Thyroid gland (tissue), 4 donors: ENCODE results near the gene SLC35B2. TPM values are rescaled to one million over a fixed set of nuclear protein-coding genes. Genes with fewer than 3 reads are reported as not detected.

ENCODE experiments used
- DNase-seq, 2 donors: peaks; one replicate each; pipeline ENCODE4 v3.0.0-alpha.2; 2019
- H3K27ac ChIP-seq, 3 donors: fragments of 200-600 bp; sonication (generic); 1 replicate in 2 of 3; 2 replicates in 1 of 3; pipeline ENCODE4 v1.5.1; 2016 to 2019; ENCODE audit warnings: mild to moderate bottlenecking in 1 of 3, moderate library complexity in 1 of 3
- H3K27me3 ChIP-seq: fragments of 200-600 bp; sonication (generic); one replicate; pipeline ENCODE4 v1.5.1; 2019
- H3K36me3 ChIP-seq, 2 donors: fragments of 200-600 bp; sonication (generic); one replicate each; pipeline ENCODE4 v1.5.1; 2016 to 2019
- H3K4me1 ChIP-seq, 2 donors: fragments of 200-600 bp; sonication (generic); one replicate each; pipeline ENCODE4 v1.5.1; 2017 to 2019
- H3K4me3 ChIP-seq, 3 donors: fragments of 200-600 bp; sonication (generic); replicated peaks in 1 of 3; 1 replicate in 2 of 3; 2 replicates in 1 of 3; pipeline ENCODE4 v1.5.1; 2016; ENCODE audit warnings: mild to moderate bottlenecking in 1 of 3
- H3K9me3 ChIP-seq: fragments of 200-600 bp; sonication (generic); one replicate; pipeline ENCODE4 v1.5.1; 2017
- CTCF ChIP-seq, 6 experiments: fragments of 200-600 bp in 3 of 6; fragments of 450-650 bp in 3 of 6; sonication (generic) in 3 of 6; IDR thresholded peaks; one replicate each; pipeline ENCODE4 v1.5.1; 2016 to 2019; ENCODE audit warnings: antibody characterized with exemption in 6 of 6, mild to moderate bottlenecking in 2 of 6, inconsistent platforms in 1 of 6, moderate library complexity in 1 of 6
- POLR2A ChIP-seq, 2 donors: fragments of 450-650 bp; IDR thresholded peaks; one replicate each; pipeline ENCODE4 v1.6.1; 2017; ENCODE audit warnings: antibody characterized with exemption in 2 of 2, mild to moderate bottlenecking in 2 of 2, moderate library complexity in 1 of 2
- WGBS, 2 donors: methylation state at CpG; one replicate each; pipeline ENCODE4 v1.1.5; 2017; 5-methylcytosine and 5-hydroxymethylcytosine counted together
- intact Hi-C: fragments of 100-400 bp; cut with DNase I; formaldehyde crosslinking; loops from one replicate; pipeline ENCODE4 v1.15.1; 2023
- total RNA-seq, 4 donors: library from RNA; depleted of rRNA; stranded (reverse); fragments of >200 nt; gene quantifications; one replicate each; pipeline ENCODE4 v1.2.3, GENCODE V29; 2016

Gene SLC35B2
- total RNA-seq, 4 donors from 2014 or later: 28.5 to 46.5 (median 41.8) TPM

GRCh38 chr6:44273617-44274016 lies 16.3 kb upstream of the SLC35B2 start:
- no peak overlapping the region for H3K4me3 ChIP-seq
- no peak for TF ChIP-seq CTCF (IDR thresholded peaks at IDR 0.05)
- no peak for TF ChIP-seq POLR2A (IDR thresholded peaks at IDR 0.05)
- no peak for DNase-seq
- H3K27me3 ChIP-seq: peaks cover 10% of the 10 kb centered on the region
- H3K4me1 ChIP-seq: peaks cover 0 to 15% of the 10 kb centered on the region in 2 donors
- H3K27ac ChIP-seq: no peak overlapping the region
- WGBS, 2 donors: 72 to 89% methylated on average over 1 of the region's 1 CpG
- H3K36me3 ChIP-seq: no peaks in the 10 kb centered on the region
- intact Hi-C loops: no loop called here
- H3K9me3 ChIP-seq: no peaks in the 10 kb centered on the region

- Histone ChIP-seq H3K4me3 (no peak overlapping the region), H3K36me3 (no peaks in the 10 kb centered on the region), H3K27me3 (peaks cover 10% of the 10 kb centered on the region), H3K27ac (no peak overlapping the region), H3K9me3 (no peaks in the 10 kb centered on the region), H3K4me1 (peaks cover 0 to 15% of the 10 kb centered on the region in 2 donors)
- no peak for TF ChIP-seq POLR2A (IDR thresholded peaks at IDR 0.05)
- TF ChIP-seq CTCF (IDR thresholded peaks at IDR 0.05): no peak
- 84 to 91% methylated on average over 21 to 23 of the region's 23 CpGs for WGBS, 2 donors
- no peak for DNase-seq
- intact Hi-C loops: no loop called here
Observed at GRCh38 chr6:44272999-44273566, 15.8 kb upstream of the SLC35B2 start.

GRCh38 chr6:44272529-44272928 lies 15.2 kb upstream of the SLC35B2 start:
- no peaks in the 10 kb centered on the region for H3K9me3 ChIP-seq
- H3K4me3 ChIP-seq: no peak overlapping the region
- DNase-seq: no peak
- no peak overlapping the region for H3K27ac ChIP-seq
- intact Hi-C loops: no loop called here
- H3K36me3 ChIP-seq: no peaks in the 10 kb centered on the region
- H3K4me1 ChIP-seq: peaks cover 0 to 15% of the 10 kb centered on the region in 2 donors
- TF ChIP-seq POLR2A (IDR thresholded peaks at IDR 0.05) (no peak), CTCF (IDR thresholded peaks at IDR 0.05) (no peak)
- H3K27me3 ChIP-seq: peaks cover 10% of the 10 kb centered on the region
- 82 to 91% methylated on average over 3 of the region's 3 CpGs for WGBS, 2 donors

- intact Hi-C loops: no loop called here
- H3K27ac ChIP-seq: no peak overlapping the region
Observed at GRCh38 chr6:44271914-44272313, 14.6 kb upstream of the SLC35B2 start.

GRCh38 chr6:44271406-44271723 lies 14.0 kb upstream of the SLC35B2 start:
- no peak for DNase-seq
- Histone ChIP-seq H3K27me3 (peaks cover 10% of the 10 kb centered on the region), H3K27ac (no peak overlapping the region), H3K9me3 (no peaks in the 10 kb centered on the region), H3K4me3 (no peak overlapping the region), H3K4me1 (peaks cover 0 to 14% of the 10 kb centered on the region in 2 donors), H3K36me3 (no peaks in the 10 kb centered on the region)
- WGBS, 2 donors: 82 to 85% methylated on average over 6 of the region's 6 CpGs
- intact Hi-C loops: no loop called here
- TF ChIP-seq POLR2A (IDR thresholded peaks at IDR 0.05) (no peak), CTCF (IDR thresholded peaks at IDR 0.05) (no peak)

More at GRCh38 chr6:44271914-44272313, 14.6 kb upstream of the SLC35B2 start:
- DNase-seq: no peak
- Histone ChIP-seq H3K9me3 (no peaks in the 10 kb centered on the region), H3K4me3 (no peak overlapping the region), H3K4me1 (peaks cover 0 to 15% of the 10 kb centered on the region in 2 donors), H3K27me3 (peaks cover 10% of the 10 kb centered on the region), H3K36me3 (no peaks in the 10 kb centered on the region)
- no peak for TF ChIP-seq CTCF (IDR thresholded peaks at IDR 0.05)
- no peak for TF ChIP-seq POLR2A (IDR thresholded peaks at IDR 0.05)
- 72 to 75% methylated on average over 3 of the region's 3 CpGs for WGBS, 2 donors
